NCI-H2029 treated with DMSO at 0.1 percent for 48 hours (cell line): Measurements from ENCODE around the gene ST7.

Source experiments
- DNase-seq: peaks from one replicate; lab custom pipeline; 2025; lab: John Stamatoyannopoulos, UW

Gene ST7

GRCh38 chr7:117068511-117069145 lies 115.3 kb downstream of the ST7 start:
- DNase-seq, result peak; percentile 83

- no peak for DNase-seq
Observed at GRCh38 chr7:117069379-117069778, 116.1 kb downstream of the ST7 start.

- DNase-seq, result peak; percentile 80
Observed at GRCh38 chr7:117071551-117071950, 118.2 kb downstream of the ST7 start.

- DNase-seq, result peak; percentile 88
Observed at GRCh38 chr7:117072620-117073118, 119.4 kb downstream of the ST7 start.

GRCh38 chr7:117074378-117074777 lies 121.1 kb downstream of the ST7 start:
- no peak for DNase-seq

- no peak for DNase-seq
Observed at GRCh38 chr7:117075934-117076333, 122.6 kb downstream of the ST7 start.

- no peak for DNase-seq
Observed at GRCh38 chr7:117076426-117076943, 123.2 kb downstream of the ST7 start.

- no peak for DNase-seq
Observed at GRCh38 chr7:117077658-117078057, 124.4 kb downstream of the ST7 start.

GRCh38 chr7:117082647-117083046 lies 129.3 kb downstream of the ST7 start:
- DNase-seq, result no peak

- no peak for DNase-seq
Observed at GRCh38 chr7:117083648-117084047, 130.3 kb downstream of the ST7 start.

- no peak for DNase-seq
Observed at GRCh38 chr7:117084286-117084685, 131.0 kb downstream of the ST7 start.

- DNase-seq, result no peak
Observed at GRCh38 chr7:117085275-117085674, 132.0 kb downstream of the ST7 start.

GRCh38 chr7:117085769-117086463 lies 132.6 kb downstream of the ST7 start:
- DNase-seq, result no peak

GRCh38 chr7:117086788-117087187 lies 133.5 kb downstream of the ST7 start:
- DNase-seq, result no peak

- no peak for DNase-seq
Observed at GRCh38 chr7:117087639-117088396, 134.5 kb downstream of the ST7 start.

GRCh38 chr7:117088623-117089194 lies 135.4 kb downstream of the ST7 start:
- DNase-seq, result peak; percentile 53

GRCh38 chr7:117090791-117091190 lies 137.5 kb downstream of the ST7 start:
- no peak for DNase-seq

GRCh38 chr7:117091721-117092120 lies 138.4 kb downstream of the ST7 start:
- DNase-seq, result no peak

GRCh38 chr7:117092785-117093184 lies 139.5 kb downstream of the ST7 start:
- no peak for DNase-seq

- no peak for DNase-seq
Observed at GRCh38 chr7:117094457-117094856, 141.2 kb downstream of the ST7 start.

GRCh38 chr7:117095055-117095454 lies 141.8 kb downstream of the ST7 start:
- DNase-seq, result no peak

GRCh38 chr7:117096330-117096729 lies 143.0 kb downstream of the ST7 start:
- no peak for DNase-seq
